Measurements from ENCODE around the gene CLEC4M.
"Not testable (repeated sequence)": the region's sequence is repeated elsewhere in the genome, so short reads cannot be mapped to it uniquely, and the experiment has no call there.

CLEC4M gene

DNA sequence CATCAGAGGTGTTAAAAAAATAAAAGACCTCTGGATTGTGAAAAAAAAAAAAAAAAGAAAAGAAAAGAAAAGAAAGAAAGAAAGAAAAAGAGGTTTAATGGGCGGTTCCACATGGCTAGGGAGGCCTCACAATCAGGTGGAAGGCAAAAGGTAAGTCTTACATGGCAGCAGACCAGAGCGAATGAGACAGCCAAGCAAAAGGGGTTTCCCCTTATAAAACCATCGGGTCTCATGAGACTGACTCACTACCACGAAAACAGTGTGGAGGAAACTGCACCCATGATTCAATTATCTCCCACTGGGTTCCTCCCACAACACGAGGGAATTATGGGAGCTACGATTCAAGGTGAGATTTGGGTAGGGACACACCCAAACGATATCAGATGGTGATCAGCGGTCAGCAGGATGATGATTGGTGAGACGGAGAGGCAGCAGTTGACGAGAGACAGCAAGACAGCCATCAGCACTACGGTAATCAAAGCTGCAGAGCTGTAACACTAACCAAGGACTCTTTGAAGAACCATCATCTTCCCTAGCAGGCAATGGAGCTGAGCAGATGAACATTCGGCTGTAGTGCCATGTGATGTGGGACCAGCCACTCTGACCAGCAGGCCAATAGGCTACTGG lies 11.8 kb upstream of the CLEC4M start:
- TF ChIP-seq, protein P1, sequence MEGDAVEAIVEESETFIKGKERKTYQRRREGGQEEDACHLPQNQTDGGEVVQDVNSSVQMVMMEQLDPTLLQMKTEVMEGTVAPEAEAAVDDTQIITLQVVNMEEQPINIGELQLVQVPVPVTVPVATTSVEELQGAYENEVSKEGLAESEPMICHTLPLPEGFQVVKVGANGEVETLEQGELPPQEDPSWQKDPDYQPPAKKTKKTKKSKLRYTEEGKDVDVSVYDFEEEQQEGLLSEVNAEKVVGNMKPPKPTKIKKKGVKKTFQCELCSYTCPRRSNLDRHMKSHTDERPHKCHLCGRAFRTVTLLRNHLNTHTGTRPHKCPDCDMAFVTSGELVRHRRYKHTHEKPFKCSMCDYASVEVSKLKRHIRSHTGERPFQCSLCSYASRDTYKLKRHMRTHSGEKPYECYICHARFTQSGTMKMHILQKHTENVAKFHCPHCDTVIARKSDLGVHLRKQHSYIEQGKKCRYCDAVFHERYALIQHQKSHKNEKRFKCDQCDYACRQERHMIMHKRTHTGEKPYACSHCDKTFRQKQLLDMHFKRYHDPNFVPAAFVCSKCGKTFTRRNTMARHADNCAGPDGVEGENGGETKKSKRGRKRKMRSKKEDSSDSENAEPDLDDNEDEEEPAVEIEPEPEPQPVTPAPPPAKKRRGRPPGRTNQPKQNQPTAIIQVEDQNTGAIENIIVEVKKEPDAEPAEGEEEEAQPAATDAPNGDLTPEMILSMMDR (IDR thresholded peaks at IDR 0.05; ENCODE audit: low read depth, low read length) = no peak
- DNase-seq (ENCODE audit: low read depth in 2 of 2) = peak in 1 of 2 donors; percentile 65
- H3K4me3 ChIP-seq (replicated peaks in 1 of 2; ENCODE audit: low read depth in 2 of 2, low read length in 2 of 2) = no peak overlapping the region

DNA sequence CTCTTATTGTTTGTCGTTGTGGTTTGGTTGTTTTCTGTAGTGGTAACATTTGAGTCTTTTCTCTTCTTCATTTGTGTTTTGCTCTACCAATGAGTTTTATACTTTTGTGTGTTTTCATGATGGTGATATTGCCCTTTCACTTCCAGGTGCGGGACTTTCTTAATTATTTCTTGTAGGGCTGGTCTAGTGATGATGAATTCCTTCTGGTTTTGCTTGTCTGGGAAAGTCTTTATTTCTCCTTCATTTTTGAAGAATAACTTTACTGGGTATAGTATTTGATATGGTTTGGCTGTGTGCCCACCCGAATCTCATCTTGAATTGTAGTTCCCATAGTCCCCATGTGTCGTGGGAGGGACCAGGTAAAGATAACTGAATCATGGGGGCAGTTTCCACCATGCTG lies 6.8 kb upstream of the CLEC4M start:
- DNase-seq (ENCODE audit: low read depth in 2 of 2) = no peak
- H3K4me3 ChIP-seq (replicated peaks in 1 of 2; ENCODE audit: low read depth in 2 of 2, low read length in 2 of 2) = no peak overlapping the region
- TF ChIP-seq, protein P1 (IDR thresholded peaks at IDR 0.05; ENCODE audit: low read depth, low read length) = no peak

DNA sequence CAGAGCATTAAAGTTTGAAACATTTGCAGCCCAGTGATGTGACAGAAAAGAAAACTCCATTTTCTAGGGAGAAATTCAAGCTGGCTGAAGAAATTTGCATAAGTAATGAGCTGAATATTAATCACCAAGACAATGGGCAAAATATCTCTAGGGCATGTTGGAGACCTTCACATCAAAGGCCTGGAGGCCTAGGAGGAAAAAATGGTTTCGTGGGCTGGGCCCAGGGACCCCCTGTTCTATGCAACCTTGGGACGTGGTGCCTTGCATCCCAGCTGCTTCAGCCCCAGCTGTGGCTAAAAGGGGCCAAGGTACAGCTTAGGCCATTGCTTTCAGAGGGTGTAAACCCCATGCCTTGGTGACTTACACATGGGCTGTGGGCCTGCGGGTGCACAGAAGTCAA lies 5.7 kb upstream of the CLEC4M start:
- H3K4me3 ChIP-seq (replicated peaks in 1 of 2; ENCODE audit: low read depth in 2 of 2, low read length in 2 of 2) = no peak overlapping the region
- TF ChIP-seq, protein P1 (IDR thresholded peaks at IDR 0.05; ENCODE audit: low read depth, low read length) = no peak
- no peak for DNase-seq (ENCODE audit: low read depth in 2 of 2)

DNA sequence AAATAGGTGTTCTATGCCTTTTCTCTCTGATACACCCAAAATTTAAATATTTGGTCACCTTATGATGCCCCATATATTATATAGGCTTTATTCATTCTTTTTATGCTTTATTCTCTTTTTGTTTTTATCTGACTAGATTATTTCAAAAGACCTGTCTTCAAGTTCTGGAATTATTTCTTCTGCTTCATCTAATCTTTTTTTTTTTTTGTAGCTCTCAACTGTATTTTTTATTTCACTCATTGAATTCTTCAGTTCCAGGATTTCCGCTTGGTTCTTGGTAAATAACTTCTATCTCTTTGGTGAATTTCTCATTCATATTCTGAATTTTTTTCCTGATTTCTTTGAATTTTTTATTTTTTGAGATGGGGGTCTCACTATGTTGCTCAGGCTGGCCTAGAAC lies 3.9 kb upstream of the CLEC4M start:
- no peak overlapping the region for H3K4me3 ChIP-seq (replicated peaks in 1 of 2; ENCODE audit: low read depth in 2 of 2, low read length in 2 of 2)
- TF ChIP-seq, protein P1 (IDR thresholded peaks at IDR 0.05; ENCODE audit: low read depth, low read length) = no peak
- DNase-seq (ENCODE audit: low read depth in 2 of 2) = no peak

GRCh38 chr19:7763696-7764095 lies 653 bp downstream of the CLEC4M start:
- DNase-seq (ENCODE audit: low read depth in 2 of 2) = no peak
- TF ChIP-seq, protein P1 (IDR thresholded peaks at IDR 0.05; ENCODE audit: low read depth, low read length) = no peak
- H3K4me3 ChIP-seq (replicated peaks in 1 of 2; ENCODE audit: low read depth in 2 of 2, low read length in 2 of 2) = no peak overlapping the region

- not testable (repeated sequence) for H3K4me3 ChIP-seq (replicated peaks in 1 of 2; ENCODE audit: low read depth in 2 of 2, low read length in 2 of 2)
Measured at GRCh38 chr19:7764157-7764556, 1.1 kb downstream of the CLEC4M start.

DNA sequence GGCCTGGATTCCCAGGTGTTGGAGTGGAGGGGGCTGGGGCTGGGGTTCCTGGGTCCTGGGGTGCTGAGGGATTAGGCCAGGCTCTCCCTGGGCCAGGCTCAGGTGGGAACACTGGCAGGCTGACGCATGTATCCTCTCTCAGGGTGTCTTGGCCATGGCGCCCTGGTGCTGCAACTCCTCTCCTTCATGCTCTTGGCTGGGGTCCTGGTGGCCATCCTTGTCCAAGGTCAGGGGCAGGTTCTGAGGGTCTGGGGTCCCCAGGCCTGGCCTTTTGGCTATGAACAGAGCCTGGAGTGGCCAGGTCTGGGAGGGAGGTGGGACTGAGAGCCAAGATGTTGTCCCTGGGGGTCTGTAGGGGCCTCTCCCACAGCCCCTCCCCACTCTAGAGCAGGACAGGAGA lies 2.0 kb downstream of the CLEC4M start:
- DNase-seq (ENCODE audit: low read depth in 2 of 2); H3K4me3 ChIP-seq (replicated peaks in 1 of 2; ENCODE audit: low read depth in 2 of 2, low read length in 2 of 2): not testable (repeated sequence)

More at GRCh38 chr19:7764157-7764556, 1.1 kb downstream of the CLEC4M start:
- DNase-seq (ENCODE audit: low read depth in 2 of 2) = not testable (repeated sequence)

DNA sequence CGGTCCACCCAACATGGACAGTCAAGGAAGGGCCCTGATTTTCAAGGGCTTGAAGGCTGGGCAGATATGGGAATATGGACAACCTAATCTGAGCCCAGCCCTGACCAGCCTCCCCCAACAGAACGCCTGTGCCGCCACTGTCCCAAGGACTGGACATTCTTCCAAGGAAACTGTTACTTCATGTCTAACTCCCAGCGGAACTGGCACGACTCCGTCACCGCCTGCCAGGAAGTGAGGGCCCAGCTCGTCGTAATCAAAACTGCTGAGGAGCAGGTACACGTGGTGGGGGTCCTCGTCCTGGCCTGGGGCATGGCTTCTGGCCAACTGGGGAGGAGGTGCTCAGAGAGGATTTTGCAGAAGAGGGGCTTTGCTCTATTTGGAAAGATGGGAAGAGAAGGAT lies 3.5 kb downstream of the CLEC4M start:
- TF ChIP-seq, protein P1 (IDR thresholded peaks at IDR 0.05; ENCODE audit: low read depth, low read length) = no peak

More for the DNA sequence above, 3.5 kb downstream of the CLEC4M start:
- no peak for DNase-seq (ENCODE audit: low read depth in 2 of 2)
- no peak overlapping the region for H3K4me3 ChIP-seq (replicated peaks in 1 of 2; ENCODE audit: low read depth in 2 of 2, low read length in 2 of 2)

Measured in cardiac fibroblast (primary cell).